GM06990 (cell line): ENCODE measurements around the gene TANK.

ENCODE experiments used
- DNase-seq: peaks from one replicate; pipeline ENCODE4 v3.0.0-alpha.2; 2011; ENCODE audit not compliant: insufficient read length; ENCODE audit errors: extremely low read depth
- H3K27me3 ChIP-seq: replicated peaks from 2 replicates; pipeline ENCODE4 v1.6.0; 2011; ENCODE audit warnings: low read length; ENCODE audit not compliant: control insufficient read depth, insufficient read depth
- H3K36me3 ChIP-seq: 2 replicates; pipeline ENCODE4 v1.5.1; 2011; ENCODE audit warnings: low read length; ENCODE audit not compliant: control insufficient read depth, insufficient read depth
- H3K4me3 ChIP-seq: replicated peaks from 2 replicates; pipeline ENCODE4 v1.5.1; 2011; ENCODE audit warnings: low read depth, mild to moderate bottlenecking, control low read depth, low read length
- TF ChIP-seq, protein P1 (sequence below): IDR thresholded peaks from 2 replicates; pipeline ENCODE4 v1.5.1; 2011; ENCODE audit warnings: low read length, control low read depth, mild to moderate bottlenecking, inconsistent platforms; ENCODE audit not compliant: insufficient read depth, poor library complexity, severe bottlenecking

The TANK gene

DNA sequence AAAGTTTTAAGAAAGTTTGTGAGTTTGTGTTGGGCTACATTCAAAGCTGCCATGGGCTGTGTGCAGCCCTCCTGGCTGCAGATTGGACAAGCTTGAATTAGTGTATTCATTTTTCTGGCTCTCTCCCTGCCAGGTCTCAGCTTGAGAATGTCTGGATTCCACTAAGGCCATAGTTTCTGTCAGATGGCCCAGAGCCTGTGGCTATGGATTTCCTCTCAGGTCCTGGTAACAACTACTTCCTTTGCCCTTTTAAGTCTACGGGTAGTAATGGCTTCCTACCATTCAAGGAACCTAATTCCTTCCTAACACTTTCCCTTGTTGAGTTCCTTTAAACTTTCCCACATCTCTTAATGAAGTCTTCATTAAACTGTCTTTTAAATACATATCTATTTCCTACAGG lies 123.7 kb downstream of the TANK start:
- TF ChIP-seq, protein P1, sequence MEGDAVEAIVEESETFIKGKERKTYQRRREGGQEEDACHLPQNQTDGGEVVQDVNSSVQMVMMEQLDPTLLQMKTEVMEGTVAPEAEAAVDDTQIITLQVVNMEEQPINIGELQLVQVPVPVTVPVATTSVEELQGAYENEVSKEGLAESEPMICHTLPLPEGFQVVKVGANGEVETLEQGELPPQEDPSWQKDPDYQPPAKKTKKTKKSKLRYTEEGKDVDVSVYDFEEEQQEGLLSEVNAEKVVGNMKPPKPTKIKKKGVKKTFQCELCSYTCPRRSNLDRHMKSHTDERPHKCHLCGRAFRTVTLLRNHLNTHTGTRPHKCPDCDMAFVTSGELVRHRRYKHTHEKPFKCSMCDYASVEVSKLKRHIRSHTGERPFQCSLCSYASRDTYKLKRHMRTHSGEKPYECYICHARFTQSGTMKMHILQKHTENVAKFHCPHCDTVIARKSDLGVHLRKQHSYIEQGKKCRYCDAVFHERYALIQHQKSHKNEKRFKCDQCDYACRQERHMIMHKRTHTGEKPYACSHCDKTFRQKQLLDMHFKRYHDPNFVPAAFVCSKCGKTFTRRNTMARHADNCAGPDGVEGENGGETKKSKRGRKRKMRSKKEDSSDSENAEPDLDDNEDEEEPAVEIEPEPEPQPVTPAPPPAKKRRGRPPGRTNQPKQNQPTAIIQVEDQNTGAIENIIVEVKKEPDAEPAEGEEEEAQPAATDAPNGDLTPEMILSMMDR: no peak
- no peak for DNase-seq
- no peaks in the 10 kb centered on the region for H3K36me3 ChIP-seq
- H3K27me3 ChIP-seq: no peaks in the 10 kb centered on the region
- H3K4me3 ChIP-seq: no peak overlapping the region
